IMR-90 (cell line): ENCODE results near the gene WASF3. TPM values are rescaled to one million over a fixed set of nuclear protein-coding genes. Genes with fewer than 3 reads are reported as not detected.

Experiments used
- ATAC-seq: fragments of 200-7000 bp; cut with Tn5 transposase; 2 replicates; pipeline ENCODE4 v1.9.1; 2020; ENCODE audit warnings: low read depth, mild to moderate bottlenecking, moderate library complexity
- BruUV-seq: library from RNA; stranded (reverse); fragments of 400-500 nt; replicated peaks from 2 replicates; lab custom pipeline; 2021; lab: Mats Ljungman, UMichigan
- CTCF ChIA-PET: fragments of 300-600 bp; formaldehyde crosslinking; extraction: SDS; loops from one replicate; lab custom pipeline; 2021; ENCODE audit warnings: antibody characterized with exemption; lab: Yijun Ruan, JAX
- POLR2A ChIA-PET: fragments of 300-600 bp; sonication (Branson Sonifier 250); formaldehyde crosslinking; loops from one replicate; lab custom pipeline; 2022; ENCODE audit warnings: antibody characterized with exemption; ENCODE audit not compliant: unreplicated experiment; lab: Charles Lee
- DNase-seq: peaks from one replicate; pipeline ENCODE4 v3.0.0; 2013
- H2AFZ ChIP-seq: replicated peaks from 2 replicates; pipeline ENCODE3; 2013; ENCODE audit warnings: low read length, mild to moderate bottlenecking; ENCODE audit not compliant: poor library complexity
- H2AK5ac ChIP-seq: 2 replicates; pipeline ENCODE4 v1.6.1; 2013; ENCODE audit warnings: low read depth, low read length, inconsistent platforms
- H2AK9ac ChIP-seq: replicated peaks from 2 replicates; pipeline ENCODE3; 2013; ENCODE audit warnings: mild to moderate bottlenecking, low read depth, low read length, moderate library complexity; ENCODE audit not compliant: poor library complexity
- H2BK120ac ChIP-seq: 2 replicates; pipeline ENCODE4 v1.6.1; 2013; ENCODE audit warnings: low read depth, low read length, inconsistent platforms
- H2BK15ac ChIP-seq: 3 replicates; pipeline ENCODE4 v1.6.1; 2013; ENCODE audit warnings: low read depth, low read length, inconsistent platforms
- H2BK20ac ChIP-seq: 2 replicates; pipeline ENCODE4 v1.6.1; 2013; ENCODE audit warnings: low read depth, mild to moderate bottlenecking, inconsistent platforms, low read length, moderate library complexity
- H2BK5ac ChIP-seq: 2 replicates; pipeline ENCODE4 v1.6.1; 2013; ENCODE audit warnings: mild to moderate bottlenecking, low read depth, low read length, inconsistent platforms; ENCODE audit not compliant: poor library complexity, severe bottlenecking
- H3K14ac ChIP-seq: replicated peaks from 2 replicates; pipeline ENCODE4 v1.6.1; 2013; ENCODE audit warnings: low read depth, low read length, inconsistent platforms
- H3K18ac ChIP-seq: 2 replicates; pipeline ENCODE4 v1.6.1; 2013; ENCODE audit warnings: low read depth, low read length, control low read depth
- H3K23ac ChIP-seq: 2 replicates; pipeline ENCODE4 v1.6.1; 2013; ENCODE audit warnings: low read depth, low read length, inconsistent platforms
- H3K27ac ChIP-seq: 2 replicates; pipeline ENCODE4 v1.5.1; 2013; ENCODE audit warnings: mild to moderate bottlenecking, control low read depth, low read length; ENCODE audit not compliant: insufficient read depth
- H3K27me3 ChIP-seq: 2 replicates; pipeline ENCODE4 v1.6.1; 2013; ENCODE audit warnings: low read length; ENCODE audit not compliant: control insufficient read depth, insufficient read depth
- H3K36me3 ChIP-seq: 2 replicates; pipeline ENCODE4 v1.6.1; 2013; ENCODE audit warnings: low read length, mixed read lengths; ENCODE audit not compliant: control insufficient read depth, insufficient read depth
- H3K4ac ChIP-seq: 2 replicates; pipeline ENCODE4 v1.6.1; 2013; ENCODE audit warnings: low read depth, low read length, inconsistent platforms
- H3K4me1 ChIP-seq: 2 replicates; pipeline ENCODE4 v1.6.1; 2013; ENCODE audit warnings: low read length, mixed read lengths; ENCODE audit not compliant: control insufficient read depth, insufficient read depth
- H3K4me2 ChIP-seq: 2 replicates; pipeline ENCODE4 v1.6.1; 2013; ENCODE audit warnings: low read depth, mild to moderate bottlenecking, control low read depth, low read length, moderate library complexity
- H3K4me3 ChIP-seq: 2 replicates; pipeline ENCODE4 v1.5.1; 2013; ENCODE audit warnings: low read depth, mild to moderate bottlenecking, control low read depth, low read length, moderate library complexity; ENCODE audit not compliant: insufficient read depth
- H3K56ac ChIP-seq: 2 replicates; pipeline ENCODE4 v1.6.1; 2013; ENCODE audit warnings: low read length, inconsistent platforms; ENCODE audit not compliant: insufficient read depth; ENCODE audit errors: extremely low read depth
- H3K79me1 ChIP-seq, 2 experiments: 2 replicates each; pipeline ENCODE4 v1.6.1; 2013; ENCODE audit warnings: low read length in 2 of 2, inconsistent platforms in 1 of 2, low read depth in 1 of 2
- H3K9ac ChIP-seq: 2 replicates; pipeline ENCODE4 v1.6.1; 2013; ENCODE audit warnings: low read depth, low read length, control low read depth
- H3K9me1 ChIP-seq: 2 replicates; pipeline ENCODE4 v1.6.1; 2013; ENCODE audit warnings: low read length, inconsistent platforms; ENCODE audit not compliant: insufficient read depth
- H3K9me3 ChIP-seq: 2 replicates; pipeline ENCODE4 v1.6.1; 2013; ENCODE audit warnings: low read length; ENCODE audit not compliant: control insufficient read depth, insufficient read depth
- H4K20me1 ChIP-seq: 2 replicates; pipeline ENCODE4 v1.6.1; 2013; ENCODE audit warnings: low read length, inconsistent platforms; ENCODE audit not compliant: insufficient read depth
- H4K5ac ChIP-seq: 2 replicates; pipeline ENCODE4 v1.6.1; 2013; ENCODE audit warnings: mild to moderate bottlenecking, low read depth, low read length, control low read depth
- H4K8ac ChIP-seq, 2 experiments: 2 replicates each; pipeline ENCODE4 v1.6.1; 2013; ENCODE audit warnings: low read depth in 2 of 2, low read length in 2 of 2, control low read depth in 1 of 2, inconsistent platforms in 1 of 2
- H4K91ac ChIP-seq: 2 replicates; pipeline ENCODE4 v1.6.1; 2013; ENCODE audit warnings: low read depth, low read length, inconsistent platforms; ENCODE audit not compliant: insufficient read depth
- CTCF ChIP-seq: conservative IDR thresholded peaks from 2 replicates; pipeline ENCODE4 v1.5.1; 2012; ENCODE audit warnings: mild to moderate bottlenecking, low read depth, low read length, improper control_type of control experiment
- dilution Hi-C: fragments of 300-500 bp; cut with HindIII; formaldehyde crosslinking; loops from one replicate; pipeline ENCODE4 v1.14.3; 2018; ENCODE audit warnings: low sequenced_read_pairs; ENCODE audit not compliant: unreplicated experiment
- in situ Hi-C: fragments of 300-500 bp; cut with MboI; formaldehyde crosslinking; loops from 3 replicates; pipeline ENCODE4 v1.14.3; 2019; ENCODE audit warnings: low sequenced_read_pairs, inconsistent platforms, mixed read lengths
- intact Hi-C: fragments of 100-400 bp; cut with micrococcal nuclease; formaldehyde crosslinking; loops from 2 replicates; pipeline ENCODE4 v1.10.0; 2022
- polyA plus RNA-seq, 3 experiments: library from polyadenylated mRNA; depleted of rRNA; stranded (reverse); fragments of >200 nt; gene quantifications; 2 replicates each; pipeline ENCODE4 v1.2.3, GENCODE V29; 2012; ENCODE audit warnings: low replicate concordance in 1 of 3
- total RNA-seq: library from RNA; depleted of rRNA; stranded (reverse); fragments of >200 nt; gene quantifications from 2 replicates; pipeline ENCODE4 v1.2.3, GENCODE V29; 2012

The WASF3 gene
- total and polyA plus RNA-seq, 2 of the 4 experiments (the other 2 are of a cell fraction) = 4.3 to 11.4 TPM

DNA sequence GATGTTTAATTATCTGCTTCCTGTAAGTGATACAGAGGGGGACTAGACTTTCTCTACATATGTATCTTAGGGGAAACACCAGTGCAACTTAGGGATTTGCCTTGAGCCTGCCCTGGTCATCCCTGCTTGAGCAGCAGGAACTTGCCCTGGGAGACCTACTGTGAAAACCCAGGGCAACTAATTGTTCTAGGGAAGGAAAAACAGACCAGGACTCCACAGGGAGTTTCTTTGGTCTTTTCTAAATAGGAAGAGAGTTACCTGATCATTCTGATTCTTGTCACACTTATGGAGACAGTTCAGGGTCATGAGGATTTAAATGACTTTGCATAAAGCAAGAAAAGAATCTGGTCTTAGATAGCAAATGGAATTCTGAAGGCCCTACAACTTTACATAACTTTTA, 89.1 kb downstream of the WASF3 start:
- intact Hi-C loops = no loop called here

More for the DNA sequence above, 89.1 kb downstream of the WASF3 start:
- H4K8ac ChIP-seq = no peak overlapping the region
- in situ Hi-C loops = no loop called here
- ChIA-PET POLR2A (no interaction called here), CTCF (no interaction called here)
- H3K56ac ChIP-seq = no peak overlapping the region
- H3K9me3 ChIP-seq = peaks cover 6% of the 10 kb centered on the region
- H3K9ac ChIP-seq = no peak overlapping the region
- no peak overlapping the region for H3K4ac ChIP-seq
- no peak for TF ChIP-seq CTCF
- dilution Hi-C loops = no loop called here
- H3K36me3 ChIP-seq = peaks cover 3% of the 10 kb centered on the region
- no peak overlapping the region for H2BK120ac ChIP-seq
- no peak overlapping the region for H2BK20ac ChIP-seq
- no peak overlapping the region for H4K91ac ChIP-seq
- H4K20me1 ChIP-seq = no peaks in the 10 kb centered on the region
- no peak overlapping the region for H4K5ac ChIP-seq
- no peak overlapping the region for H3K18ac ChIP-seq
- H3K9me1 ChIP-seq = no peaks in the 10 kb centered on the region; the same call in 1 of the 2 replicates
- no peak overlapping the region for H2AFZ ChIP-seq
- no peaks in the 10 kb centered on the region for H3K27me3 ChIP-seq
- no TSS peak for BruUV-seq
- no peak overlapping the region for H2BK15ac ChIP-seq
- no peak overlapping the region for H3K4me2 ChIP-seq
- H2AK5ac ChIP-seq = no peak overlapping the region
- DNase-seq (no peak), ATAC-seq (no peak)
- no peak overlapping the region for H3K14ac ChIP-seq
- no peak overlapping the region for H3K23ac ChIP-seq
- no peak overlapping the region for H2AK9ac ChIP-seq
- peak overlapping the region; percentile 20 for H2BK5ac ChIP-seq
- H3K79me1 ChIP-seq = peaks cover 3 to 9% of the 10 kb centered on the region in 2 experiments; a peak in 2 of 4 replicates
- peaks cover 3% of the 10 kb centered on the region; the same call in 1 of the 2 replicates for H3K4me1 ChIP-seq
- H3K4me3 ChIP-seq = no peak overlapping the region
- H3K27ac ChIP-seq = no peak overlapping the region
